OCI-LY3 (cell line): Measurements from ENCODE around the gene SASH1.

Source experiments
- H2AFZ ChIP-seq: fragments of 200-600, 300-600 bp; shearing (Covaris generic); 2 replicates; pipeline ENCODE4 v1.6.0; 2014; ENCODE audit warnings: antibody characterized with exemption, low read depth, low read length
- H3K27ac ChIP-seq: fragments of 200-600, 300-600 bp; sonication (generic); 2 replicates; pipeline ENCODE4 v1.5.1; 2014; ENCODE audit warnings: mild to moderate bottlenecking, low read length, moderate library complexity, mixed read lengths
- H3K27me3 ChIP-seq: fragments of 200-600, 300-600 bp; sonication (generic); 2 replicates; pipeline ENCODE4 v1.6.1; 2014; ENCODE audit warnings: low read depth, low read length, mixed read lengths
- H3K36me3 ChIP-seq: fragments of 200-600, 300-600 bp; sonication (generic); replicated peaks from 2 replicates; pipeline ENCODE3; 2014; ENCODE audit warnings: low read depth, low read length, mixed read lengths
- H3K4me1 ChIP-seq: fragments of 300-600, 200-600 bp; sonication (generic); 2 replicates; pipeline ENCODE4 v1.6.1; 2014; ENCODE audit warnings: low read length, mixed read lengths
- H3K4me2 ChIP-seq: fragments of 200-600, 300-600 bp; sonication (generic); 2 replicates; pipeline ENCODE4 v1.6.1; 2014; ENCODE audit warnings: low read length, mixed read lengths
- H3K4me3 ChIP-seq: fragments of 300-600, 200-600 bp; sonication (generic); 2 replicates; pipeline ENCODE4 v1.5.1; 2014; ENCODE audit warnings: antibody characterized with exemption, mild to moderate bottlenecking, low read length, moderate library complexity
- H3K79me2 ChIP-seq: fragments of 300-600, 200-600 bp; shearing (Covaris generic); 2 replicates; pipeline ENCODE4 v1.6.1; 2014; ENCODE audit warnings: mild to moderate bottlenecking, low read length, mixed read lengths
- H3K9ac ChIP-seq: fragments of 300-600, 200-600 bp; shearing (Covaris generic); 2 replicates; pipeline ENCODE4 v1.6.0; 2014; ENCODE audit warnings: mild to moderate bottlenecking, low read length, moderate library complexity
- H3K9me3 ChIP-seq: fragments of 200-600, 300-600 bp; shearing (Covaris generic); 2 replicates; pipeline ENCODE4 v1.6.1; 2014; ENCODE audit warnings: low read length, mixed read lengths; ENCODE audit not compliant: insufficient read depth
- H4K20me1 ChIP-seq: fragments of 200-600, 300-600 bp; sonication (generic); 2 replicates; pipeline ENCODE4 v1.6.1; 2016; ENCODE audit warnings: low read length, mixed read lengths; ENCODE audit not compliant: insufficient read depth
- EZH2phosphoT487 ChIP-seq: fragments of 200-600 bp; shearing (Covaris generic); IDR thresholded peaks from 2 replicates; pipeline ENCODE4 v1.6.1; 2018; ENCODE audit warnings: antibody characterized with exemption, mixed run types, low read depth
- TF ChIP-seq, protein P1 (sequence below): fragments of 200-600, 300-600 bp; sonication (generic); IDR thresholded peaks from 2 replicates; pipeline ENCODE4 v1.5.1; 2014; ENCODE audit warnings: antibody characterized with exemption, low read length, low read depth

The SASH1 gene

DNA sequence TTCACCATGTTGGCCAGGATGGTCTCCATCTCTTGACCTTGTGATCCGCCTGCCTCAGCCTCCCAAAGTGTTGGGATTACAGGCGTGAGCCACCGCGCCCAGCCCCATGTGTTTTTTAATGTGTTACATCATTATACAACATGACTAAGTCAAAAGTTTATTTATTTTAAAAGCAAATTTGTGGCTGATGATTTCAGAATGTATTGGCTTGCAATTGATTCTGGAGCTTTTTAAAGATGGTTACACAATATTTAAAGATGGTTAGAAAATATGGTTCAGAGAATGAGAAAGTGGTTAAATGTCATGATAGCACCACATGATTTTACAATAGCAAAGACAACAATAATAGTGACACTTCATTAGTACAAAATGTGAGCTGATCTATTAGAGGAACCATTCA is 80.5 kb downstream of the SASH1 start:
- Histone ChIP-seq H3K4me1 (no peaks in the 10 kb centered on the region), H3K27me3 (peaks cover 6% of the 10 kb centered on the region; the same call in 1 of the 2 replicates), H3K9ac (no peak overlapping the region), H4K20me1 (no peaks in the 10 kb centered on the region), H3K79me2 (no peaks in the 10 kb centered on the region), H3K36me3 (no peaks in the 10 kb centered on the region), H3K4me2 (no peak overlapping the region), H3K9me3 (no peaks in the 10 kb centered on the region), H3K27ac (no peak overlapping the region), H3K4me3 (no peak overlapping the region), H2AFZ (no peak overlapping the region)
- TF ChIP-seq, protein P1, sequence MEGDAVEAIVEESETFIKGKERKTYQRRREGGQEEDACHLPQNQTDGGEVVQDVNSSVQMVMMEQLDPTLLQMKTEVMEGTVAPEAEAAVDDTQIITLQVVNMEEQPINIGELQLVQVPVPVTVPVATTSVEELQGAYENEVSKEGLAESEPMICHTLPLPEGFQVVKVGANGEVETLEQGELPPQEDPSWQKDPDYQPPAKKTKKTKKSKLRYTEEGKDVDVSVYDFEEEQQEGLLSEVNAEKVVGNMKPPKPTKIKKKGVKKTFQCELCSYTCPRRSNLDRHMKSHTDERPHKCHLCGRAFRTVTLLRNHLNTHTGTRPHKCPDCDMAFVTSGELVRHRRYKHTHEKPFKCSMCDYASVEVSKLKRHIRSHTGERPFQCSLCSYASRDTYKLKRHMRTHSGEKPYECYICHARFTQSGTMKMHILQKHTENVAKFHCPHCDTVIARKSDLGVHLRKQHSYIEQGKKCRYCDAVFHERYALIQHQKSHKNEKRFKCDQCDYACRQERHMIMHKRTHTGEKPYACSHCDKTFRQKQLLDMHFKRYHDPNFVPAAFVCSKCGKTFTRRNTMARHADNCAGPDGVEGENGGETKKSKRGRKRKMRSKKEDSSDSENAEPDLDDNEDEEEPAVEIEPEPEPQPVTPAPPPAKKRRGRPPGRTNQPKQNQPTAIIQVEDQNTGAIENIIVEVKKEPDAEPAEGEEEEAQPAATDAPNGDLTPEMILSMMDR = no peak
- no peak for TF ChIP-seq EZH2phosphoT487

DNA sequence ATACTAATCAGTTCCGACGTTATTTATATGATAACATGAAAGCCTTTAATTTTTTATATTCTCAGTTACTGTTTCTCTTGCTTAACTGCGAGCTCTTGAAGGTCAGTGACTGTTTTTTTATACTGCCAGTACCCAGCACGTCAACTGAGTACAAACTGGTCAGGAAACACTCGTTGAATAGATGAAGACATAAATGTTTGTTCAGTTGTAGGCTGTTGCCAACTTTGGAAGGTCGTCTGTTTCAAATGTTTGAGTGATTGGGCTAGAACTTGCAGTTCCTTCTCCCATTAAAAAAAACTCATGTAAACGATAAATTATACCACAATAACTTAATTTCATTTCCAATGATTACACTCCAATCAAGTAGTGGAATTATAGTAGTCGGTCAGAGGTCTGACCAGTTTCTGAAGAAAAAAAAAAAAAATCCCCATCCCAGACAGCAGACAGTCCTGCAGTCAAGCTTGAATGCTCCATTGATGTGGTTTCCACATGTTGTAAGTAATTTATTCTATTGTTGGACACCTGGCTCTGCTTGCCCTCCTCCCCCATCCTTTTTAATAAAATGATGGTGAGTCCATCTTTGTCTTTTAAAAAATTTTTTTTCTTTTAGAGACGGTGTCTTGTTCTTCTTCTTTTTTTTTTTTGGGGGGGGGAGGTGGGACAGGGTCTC is 81.1 kb downstream of the SASH1 start:
- TF ChIP-seq, protein P1 = no peak
- TF ChIP-seq EZH2phosphoT487 = no peak
- Histone ChIP-seq H3K4me1 (no peaks in the 10 kb centered on the region), H3K27ac (no peak overlapping the region), H3K9ac (no peak overlapping the region), H3K36me3 (no peaks in the 10 kb centered on the region), H3K4me3 (no peak overlapping the region), H3K9me3 (no peaks in the 10 kb centered on the region), H3K79me2 (no peaks in the 10 kb centered on the region), H3K4me2 (no peak overlapping the region), H4K20me1 (no peaks in the 10 kb centered on the region), H2AFZ (no peak overlapping the region), H3K27me3 (0 out of 2 replicates have a peak, but pooled peaks cover 4% of the 10 kb centered on the region)

DNA sequence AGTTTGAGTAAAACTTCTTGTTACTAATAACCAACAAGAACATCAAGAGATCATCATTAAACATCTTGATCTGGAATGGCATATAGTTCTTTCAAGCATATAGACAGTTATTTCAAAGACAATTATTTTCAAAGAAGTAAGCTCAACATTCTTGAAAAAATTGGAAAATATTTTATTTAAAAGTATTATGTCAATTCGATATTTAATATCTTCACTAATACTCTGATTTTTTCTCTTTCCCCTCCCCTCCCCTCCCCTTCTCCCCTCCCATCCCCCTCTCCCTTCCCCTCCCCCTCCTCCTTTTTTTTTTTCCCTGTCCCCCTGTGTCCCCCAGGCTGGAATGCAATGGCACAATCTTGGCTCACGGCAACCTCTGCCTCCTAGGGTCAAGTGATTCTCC is 82.8 kb downstream of the SASH1 start:
- Histone ChIP-seq H4K20me1 (no peaks in the 10 kb centered on the region), H3K9ac (no peak overlapping the region), H3K4me3 (no peak overlapping the region), H3K36me3 (no peaks in the 10 kb centered on the region), H3K27me3 (0 out of 2 replicates have a peak, but pooled peaks cover 4% of the 10 kb centered on the region), H3K4me2 (no peak overlapping the region), H3K79me2 (no peaks in the 10 kb centered on the region), H3K27ac (no peak overlapping the region), H2AFZ (no peak overlapping the region), H3K4me1 (no peaks in the 10 kb centered on the region), H3K9me3 (no peaks in the 10 kb centered on the region)
- TF ChIP-seq, protein P1 = no peak
- TF ChIP-seq EZH2phosphoT487 = no peak

DNA sequence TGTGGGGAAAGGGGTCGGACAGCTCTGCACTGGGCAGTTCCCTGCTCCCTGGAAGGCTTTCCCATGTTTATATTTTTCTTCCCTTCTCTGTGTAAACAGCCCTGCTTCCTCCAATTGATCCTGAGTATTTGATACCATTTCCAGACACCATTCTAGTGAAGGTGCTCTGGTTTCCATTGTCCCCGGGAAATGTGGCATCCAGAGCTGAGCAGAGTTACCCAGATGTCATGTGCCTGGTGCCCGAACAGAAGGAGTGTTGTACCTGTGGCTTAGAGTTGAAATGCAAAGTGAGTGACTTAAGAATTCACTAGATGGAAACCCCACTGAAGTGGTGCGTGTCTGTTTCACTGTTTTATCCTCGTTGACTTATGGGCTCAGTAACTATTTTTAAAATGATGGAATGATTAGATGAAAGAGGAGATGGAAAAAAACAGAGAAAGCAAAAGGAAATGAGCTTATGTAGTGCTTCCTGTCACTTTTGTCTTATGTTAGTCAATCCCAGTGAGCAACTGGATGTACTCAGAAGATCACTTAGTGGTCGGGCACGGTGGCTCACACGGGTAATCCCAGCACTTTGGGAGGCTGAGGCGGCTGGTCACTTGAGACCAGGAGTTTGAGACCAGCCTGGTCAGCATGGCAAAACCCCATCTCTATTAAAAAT is 83.8 kb downstream of the SASH1 start:
- Histone ChIP-seq H3K27me3 (0 out of 2 replicates have a peak, but pooled peaks cover 4% of the 10 kb centered on the region), H4K20me1 (no peaks in the 10 kb centered on the region), H3K4me2 (no peak overlapping the region), H2AFZ (no peak overlapping the region), H3K9ac (no peak overlapping the region), H3K4me3 (no peak overlapping the region), H3K79me2 (no peaks in the 10 kb centered on the region), H3K4me1 (no peaks in the 10 kb centered on the region), H3K9me3 (no peaks in the 10 kb centered on the region), H3K27ac (no peak overlapping the region), H3K36me3 (no peaks in the 10 kb centered on the region)
- no peak for TF ChIP-seq EZH2phosphoT487
- TF ChIP-seq, protein P1 = no peak
